GM18951 (cell line): Measurements from ENCODE around the gene ORM1.
"Not testable (repeated sequence)": the region's sequence is repeated elsewhere in the genome, so short reads cannot be mapped to it uniquely, and the experiment has no call there.

Experiments used
- POLR2A ChIP-seq: IDR thresholded peaks from 4 replicates; pipeline ENCODE4 v1.6.1; 2011; ENCODE audit warnings: mild to moderate bottlenecking; ENCODE audit not compliant: insufficient read length, insufficient read depth; ENCODE audit errors: extremely low read depth
- in situ Hi-C: fragments of 300-500 bp; cut with MboI; formaldehyde crosslinking; loops from one replicate; pipeline ENCODE4 v1.12.0; 2022; ENCODE audit warnings: low sequenced_read_pairs, mixed read lengths, inconsistent platforms; ENCODE audit not compliant: unreplicated experiment

Gene ORM1

DNA sequence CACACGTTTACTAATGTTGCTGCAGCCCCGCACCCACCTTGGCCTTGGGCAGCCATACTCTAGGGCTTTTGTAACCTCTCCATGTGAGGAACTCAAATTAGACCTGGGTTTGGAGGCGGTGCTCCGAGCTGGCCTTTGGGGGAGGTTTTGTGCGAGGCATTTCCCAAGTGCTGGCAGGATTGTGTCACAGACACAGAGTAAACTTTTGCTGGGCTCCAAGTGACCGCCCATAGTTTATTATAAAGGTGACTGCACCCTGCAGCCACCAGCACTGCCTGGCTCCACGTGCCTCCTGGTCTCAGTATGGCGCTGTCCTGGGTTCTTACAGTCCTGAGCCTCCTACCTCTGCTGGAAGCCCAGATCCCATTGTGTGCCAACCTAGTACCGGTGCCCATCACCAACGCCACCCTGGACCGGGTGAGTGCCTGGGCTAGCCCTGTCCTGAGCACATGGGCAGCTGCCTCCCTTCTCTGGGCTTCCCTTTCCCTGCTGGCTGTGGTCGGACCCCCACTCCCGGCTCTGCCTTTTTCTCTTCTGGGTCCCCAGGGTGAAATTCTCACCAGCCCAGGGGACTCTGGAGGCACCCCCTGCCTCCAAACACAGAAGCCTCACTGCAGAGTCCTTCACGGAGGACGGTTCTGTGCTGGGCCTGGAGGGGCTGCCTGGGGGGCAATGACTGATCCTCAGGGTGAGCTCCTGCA, at the start of gene ORM1:
Gene ORM1 (plus strand): TSS at position 268 of the 701 bp plus-strand sequence. CDS start 36 bp downstream, at position 304.
- in situ Hi-C loops: not testable (repeated sequence)

DNA sequence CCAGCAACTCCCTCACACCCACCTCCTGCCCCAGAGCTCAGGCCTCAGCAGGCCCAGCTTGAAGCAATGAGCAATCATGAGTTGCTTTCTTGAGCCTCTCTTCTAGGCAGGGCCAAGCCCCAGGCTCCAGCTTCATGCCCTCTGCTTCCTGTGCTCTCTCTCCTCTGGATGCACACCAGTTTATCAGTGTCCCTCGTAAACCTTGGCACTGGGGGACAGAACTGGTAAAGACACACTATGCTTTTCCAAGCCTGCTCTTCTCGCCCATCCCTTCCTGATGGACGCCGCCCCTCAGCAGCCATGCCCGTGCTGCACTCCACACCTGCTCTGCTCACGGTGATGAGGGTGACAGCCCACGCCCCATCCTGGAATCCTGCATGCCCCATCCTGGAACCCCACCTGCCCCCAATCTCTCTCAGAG, 49.4 kb upstream of the ORM1 start:
- in situ Hi-C loops: no loop called here
- no peak for TF ChIP-seq POLR2A

DNA sequence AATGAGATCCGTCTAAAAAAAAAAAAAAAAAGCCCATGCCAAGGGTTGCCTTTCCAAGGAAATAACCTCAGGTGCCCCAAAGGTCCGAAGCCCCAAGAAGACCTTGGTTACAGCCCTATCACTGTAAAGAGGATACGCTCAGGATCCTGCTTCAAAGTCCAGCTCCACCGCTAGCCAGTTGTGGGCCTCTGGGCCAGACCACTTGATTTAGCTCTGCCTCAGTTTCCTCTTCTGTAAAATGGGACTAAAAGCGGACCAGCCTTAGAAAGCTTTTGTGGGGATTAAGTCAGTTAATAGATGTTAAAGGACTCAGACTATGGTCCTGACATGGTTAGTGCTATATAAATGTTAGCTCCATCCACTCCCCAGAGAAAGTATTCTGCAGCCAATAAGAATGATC, 48.7 kb upstream of the ORM1 start:
- no peak for TF ChIP-seq POLR2A
- in situ Hi-C loops: no loop called here

DNA sequence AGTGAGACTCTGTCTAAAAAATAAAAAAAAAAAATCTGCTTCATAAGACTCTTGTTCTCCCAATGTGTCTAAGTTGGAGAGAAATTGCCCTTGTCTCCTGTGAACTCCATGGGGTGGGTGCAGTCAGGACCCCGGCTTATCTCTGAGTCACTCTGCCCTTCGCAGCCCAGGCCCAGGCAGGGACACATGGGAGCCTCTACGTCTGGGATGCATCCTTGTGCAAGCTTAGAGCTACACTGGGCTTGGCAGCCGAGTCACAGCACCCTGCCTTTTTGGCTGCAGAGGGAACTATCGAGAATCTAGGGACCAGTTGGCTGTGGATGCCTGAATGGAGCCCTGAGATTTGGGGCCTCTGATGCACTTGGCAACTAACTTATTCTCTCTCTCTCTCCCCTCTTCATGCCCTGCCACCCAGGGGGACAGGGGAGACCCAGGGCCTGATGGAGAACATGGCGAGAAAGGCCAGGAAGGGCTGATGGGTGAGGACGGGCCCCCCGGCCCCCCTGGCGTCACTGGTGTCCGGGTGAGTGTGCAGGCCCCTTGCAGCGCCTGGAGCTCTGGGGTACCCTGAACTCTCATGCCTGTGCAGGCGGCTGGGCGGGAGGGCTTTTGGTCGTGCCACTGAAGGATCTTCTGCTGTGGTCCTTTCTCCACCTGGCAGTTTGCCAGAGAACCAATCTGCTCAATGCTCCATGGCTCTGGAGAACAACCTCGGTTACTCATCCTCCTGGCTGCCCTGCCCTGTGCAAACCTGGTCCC, 47.5 kb upstream of the ORM1 start:
- TF ChIP-seq POLR2A: no peak
- in situ Hi-C loops: no loop called here

DNA sequence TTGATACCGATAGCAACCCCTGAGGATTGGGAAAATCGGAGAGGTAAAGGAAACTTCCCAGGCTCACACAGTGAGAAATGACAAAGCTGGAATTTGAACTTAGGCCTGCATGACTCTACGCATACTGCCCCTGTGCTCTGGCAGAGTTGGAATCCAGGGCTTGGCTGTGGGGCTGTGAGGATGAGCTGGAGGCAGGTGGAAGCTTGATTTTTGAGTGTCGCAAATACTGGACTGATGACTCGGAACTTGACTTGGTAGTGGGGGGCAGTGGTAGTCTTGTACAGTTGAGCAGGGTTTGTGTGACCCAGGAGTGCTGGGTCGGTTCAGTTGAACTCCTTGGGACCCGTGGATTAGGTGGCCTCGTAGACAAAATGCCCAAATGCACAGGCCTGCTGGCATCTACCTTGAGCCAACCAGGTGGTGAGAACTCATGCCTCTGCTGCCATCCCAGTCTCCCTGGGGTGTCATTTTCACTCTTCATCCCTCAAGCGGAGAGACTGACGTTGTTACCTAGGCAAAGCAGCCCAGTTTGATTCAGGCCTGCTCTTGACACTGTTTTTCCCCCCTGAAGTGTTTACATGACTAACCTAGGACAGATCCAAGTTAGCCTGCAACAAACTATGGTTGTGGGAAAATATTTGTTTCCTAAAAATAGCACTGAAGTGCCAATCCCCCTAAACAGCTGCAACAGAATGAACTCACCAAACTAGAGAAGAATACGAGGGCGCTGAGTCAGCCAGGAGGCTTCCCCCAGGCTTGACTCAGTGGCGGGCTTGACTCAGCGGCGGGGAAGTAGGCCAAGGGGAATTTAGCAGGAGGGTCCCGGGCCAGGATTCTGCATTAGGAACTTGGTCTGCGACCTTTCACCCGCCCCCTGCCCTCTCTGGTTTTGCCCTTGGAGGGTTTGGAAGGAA, 45.7 kb upstream of the ORM1 start:
- in situ Hi-C loops: no loop called here
- no peak for TF ChIP-seq POLR2A

DNA sequence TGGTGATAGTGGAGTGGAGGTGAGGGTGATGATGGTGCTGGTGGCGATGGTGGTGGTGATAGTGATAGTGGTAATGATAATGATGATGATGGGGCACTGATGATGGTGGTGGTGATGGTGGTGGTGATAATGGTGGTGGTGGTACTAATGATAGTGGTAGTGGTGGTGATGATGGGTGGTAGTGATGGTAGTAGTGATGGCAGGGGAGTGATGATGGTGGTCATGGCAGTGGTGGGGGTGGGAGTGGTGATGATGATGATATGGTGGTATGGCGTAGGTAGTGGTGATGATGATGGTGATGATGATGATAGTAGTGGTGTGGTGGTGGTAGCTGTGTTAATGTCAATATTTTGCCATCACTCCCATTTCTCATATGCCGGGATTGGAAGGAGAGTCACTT, 44.5 kb upstream of the ORM1 start:
- TF ChIP-seq POLR2A: no peak
- in situ Hi-C loops: no loop called here

DNA sequence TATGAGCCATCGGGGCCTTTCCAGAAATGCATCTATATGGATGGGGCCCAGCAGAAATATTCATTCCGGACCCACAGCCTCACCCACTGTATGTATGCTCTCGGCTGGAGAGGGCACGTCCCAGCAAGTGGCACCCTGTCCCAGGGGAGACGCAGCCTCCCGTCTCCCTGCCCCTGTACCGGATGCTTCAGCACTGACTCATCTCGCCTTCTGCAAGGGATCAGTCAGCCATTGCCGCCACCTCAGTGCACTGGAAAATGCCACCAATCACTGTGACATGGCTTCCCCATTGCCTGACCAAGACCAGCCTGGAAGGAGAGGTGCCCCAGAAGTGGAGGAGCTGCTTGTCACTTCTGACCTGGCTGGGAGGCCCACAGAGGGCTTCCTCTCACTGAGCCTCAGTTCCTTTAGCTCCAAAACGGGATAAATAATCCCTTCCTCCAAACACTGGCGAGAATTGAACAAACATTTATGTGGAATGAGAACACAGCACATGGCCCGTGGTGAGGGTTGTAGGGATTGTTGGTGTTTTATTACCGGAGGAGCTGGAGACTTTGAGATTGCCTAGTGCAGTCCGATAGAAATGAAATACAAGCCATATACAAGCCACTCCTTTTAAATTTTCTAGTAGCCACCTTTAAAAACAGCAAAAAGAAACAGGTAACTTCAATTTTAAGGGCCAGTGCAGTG, 43.9 kb upstream of the ORM1 start:
- in situ Hi-C loops: no loop called here
- no peak for TF ChIP-seq POLR2A

DNA sequence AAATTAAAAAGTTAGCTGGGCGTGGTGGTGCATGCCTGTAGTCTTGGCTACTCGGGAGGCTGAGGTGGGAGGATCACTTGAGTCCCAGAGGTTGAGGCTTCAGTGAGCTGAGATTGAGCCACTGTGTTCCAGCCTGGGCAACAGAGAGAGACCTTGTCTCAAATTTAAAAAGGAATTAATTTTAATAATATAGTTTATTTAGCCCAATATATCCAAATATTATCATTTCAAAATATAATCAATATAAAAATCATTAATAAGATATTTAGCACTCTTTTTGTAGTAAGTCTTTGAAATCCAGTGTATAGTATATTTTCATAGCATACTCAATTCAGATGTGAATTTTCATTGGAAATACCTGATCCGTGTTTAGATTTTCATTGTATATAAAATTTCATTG, 43.2 kb upstream of the ORM1 start:
- no peak for TF ChIP-seq POLR2A
- in situ Hi-C loops: loop anchor here (10.0 kb wide), 1 partner anchor 195 kb away; no protein-coding TSS in a partner anchor

DNA sequence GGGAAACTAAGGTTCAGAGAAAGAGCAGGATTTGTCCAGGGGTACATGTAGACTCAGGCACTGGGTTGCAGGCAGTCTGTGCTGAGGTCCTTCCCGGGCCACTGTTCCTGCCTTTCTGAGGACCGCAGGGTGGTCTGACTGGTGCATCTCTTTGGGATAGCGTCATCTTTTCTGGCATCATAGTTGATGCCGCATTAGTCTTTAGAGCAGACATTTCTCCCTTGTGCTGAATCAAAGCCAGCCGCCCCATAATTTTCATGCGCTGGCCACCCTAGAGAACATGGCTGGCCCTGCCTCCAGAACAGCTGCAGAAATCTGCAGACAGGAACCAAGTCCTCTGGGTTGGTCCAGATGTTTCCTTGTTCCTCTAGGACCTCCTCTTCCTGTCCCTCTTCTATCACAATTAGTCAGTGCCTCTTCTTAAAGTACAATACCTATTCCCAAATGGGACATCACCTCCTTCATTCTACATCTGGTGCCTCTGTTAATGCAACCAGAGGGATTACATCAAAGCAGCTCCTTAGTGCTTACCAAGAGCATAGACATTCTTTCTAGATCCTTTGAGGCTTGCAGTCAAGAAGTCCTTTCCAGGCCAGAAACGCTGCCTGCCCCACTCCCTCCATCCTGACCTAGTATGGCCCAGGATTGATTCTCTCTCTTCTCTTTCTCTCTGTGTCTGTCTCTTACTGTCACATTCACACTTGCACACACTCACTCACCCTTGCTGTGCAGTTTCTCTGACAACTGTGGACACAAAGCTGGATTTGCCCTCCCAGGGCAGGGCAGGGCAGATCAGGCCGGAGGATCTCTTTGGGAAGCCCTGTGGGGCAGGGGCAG, 42.0 kb upstream of the ORM1 start:
- no peak for TF ChIP-seq POLR2A
- in situ Hi-C loops: loop anchor here (10.0 kb wide), 1 partner anchor 196 kb away; no protein-coding TSS in a partner anchor

DNA sequence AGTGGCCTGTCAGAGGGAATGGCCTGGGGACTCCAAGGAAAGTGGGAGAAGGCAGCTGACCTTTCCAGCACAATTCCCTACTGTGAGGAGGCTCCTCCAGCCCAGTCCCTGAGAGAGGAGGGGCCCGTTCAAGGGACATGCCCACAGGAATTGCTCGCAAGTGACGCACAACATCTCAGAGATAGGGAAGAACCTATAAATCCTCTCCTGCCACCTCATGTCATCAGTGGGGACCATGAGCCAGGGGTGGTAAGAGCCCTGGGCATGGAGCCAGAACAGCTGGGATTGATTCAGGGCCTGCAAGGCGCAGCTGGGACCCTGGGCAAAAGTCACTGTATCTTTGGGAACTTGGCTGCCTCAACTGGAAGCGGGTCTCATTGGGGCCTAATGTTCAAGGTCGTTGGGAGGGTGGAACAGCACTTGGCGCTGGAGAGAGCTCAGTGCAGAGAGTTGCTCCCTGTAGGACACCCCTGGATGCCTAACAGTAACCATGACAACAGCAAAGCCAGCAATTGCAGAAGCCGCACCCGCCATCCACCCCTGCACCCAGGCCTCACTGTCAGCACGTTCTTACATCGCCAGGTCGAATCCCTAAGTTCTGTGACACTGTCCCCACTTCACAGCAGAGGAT, 41.3 kb upstream of the ORM1 start:
- in situ Hi-C loops: loop anchor here (10.0 kb wide), 1 partner anchor 197 kb away; no protein-coding TSS in a partner anchor
- TF ChIP-seq POLR2A: no peak

DNA sequence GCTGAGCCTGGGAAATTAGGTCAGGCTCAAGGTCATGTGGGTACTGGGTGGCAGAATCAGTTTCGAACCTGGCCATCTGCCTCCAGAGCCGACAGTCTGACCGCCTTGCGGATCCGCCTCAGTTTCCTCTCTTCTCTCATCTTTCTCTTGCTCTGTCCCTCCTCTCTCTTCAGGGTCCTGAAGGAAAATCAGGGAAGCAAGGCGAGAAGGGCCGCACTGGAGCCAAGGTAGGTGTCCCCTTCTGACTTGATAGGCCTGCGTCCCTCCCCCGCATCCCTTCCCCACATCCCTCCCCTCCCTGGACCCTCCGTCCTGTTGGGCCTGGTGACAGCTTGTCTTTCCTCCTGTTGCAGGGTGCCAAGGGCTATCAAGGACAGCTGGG, 40.8 kb upstream of the ORM1 start:
- no peak for TF ChIP-seq POLR2A
- in situ Hi-C loops: loop anchor here (10.0 kb wide), 1 partner anchor 197 kb away; no protein-coding TSS in a partner anchor
